T-cell (primary cell): ENCODE results near the gene TFF2. TPM values are rescaled to one million over a fixed set of nuclear protein-coding genes. Genes with fewer than 3 reads are reported as not detected.

Experiments used
- ATAC-seq, 4 experiments: fragments of 200-7000 bp in 3 of 4; fragments of 150-1000 bp in 1 of 4; cut with Tn5 transposase; replicated peaks in 1 of 4; 1 replicate in 3 of 4; 2 replicates in 1 of 4; pipeline ENCODE4 v1.10.0; 2021; ENCODE audit warnings: moderate library complexity in 3 of 4, mild to moderate bottlenecking in 2 of 4, moderate number of reproducible peaks in 1 of 4
- CTCF ChIA-PET, 2 donors: fragments of 300-600 bp; sonication (Branson Sonifier 250); formaldehyde crosslinking; loops; one replicate each; lab custom pipeline; 2022; ENCODE audit warnings: antibody characterized with exemption in 2 of 2; lab: Charles Lee
- POLR2A ChIA-PET, 2 donors: fragments of 300-600 bp; sonication (Branson Sonifier 250); formaldehyde crosslinking; loops; one replicate each; lab custom pipeline; 2022; ENCODE audit warnings: antibody characterized with exemption in 2 of 2; lab: Charles Lee
- DNase-seq, 35 experiments: peaks; one replicate each; pipeline versions ENCODE4 v3.0.0 to v3.0.0-alpha.2; 2013 to 2023
- H3K27ac ChIP-seq: one replicate; pipeline ENCODE4 v1.5.1; 2013; ENCODE audit warnings: low read length
- H3K27me3 ChIP-seq, 2 experiments: replicated peaks in 1 of 2; 1 replicate in 1 of 2; 2 replicates in 1 of 2; pipeline versions ENCODE4 v1.6.1 to v1.7.0; 2013; ENCODE audit warnings: low read length in 1 of 2, mixed read lengths in 1 of 2; ENCODE audit not compliant: control insufficient read depth in 2 of 2, insufficient read depth in 2 of 2; ENCODE audit errors: extremely low read depth in 1 of 2
- H3K36me3 ChIP-seq, 2 donors: 1 replicate in 1 of 2; 2 replicates in 1 of 2; pipeline versions ENCODE4 v1.6.1 to v1.7.0; 2013; ENCODE audit warnings: low read length in 1 of 2; ENCODE audit not compliant: control insufficient read depth in 2 of 2, insufficient read depth in 1 of 2; ENCODE audit errors: extremely low read depth in 1 of 2
- H3K4me1 ChIP-seq, 2 experiments: 1 replicate in 1 of 2; 2 replicates in 1 of 2; pipeline versions ENCODE4 v1.6.1 to v1.7.0; 2013; ENCODE audit warnings: low read length in 2 of 2, mixed read lengths in 1 of 2; ENCODE audit not compliant: insufficient read depth in 2 of 2, control insufficient read depth in 1 of 2; ENCODE audit errors: extremely low read depth in 1 of 2
- H3K4me3 ChIP-seq, 2 donors: 1 replicate in 1 of 2; 2 replicates in 1 of 2; pipeline versions ENCODE4 v1.5.1 to v1.7.0; 2013; ENCODE audit warnings: mild to moderate bottlenecking in 2 of 2, low read length in 1 of 2, moderate library complexity in 1 of 2; ENCODE audit not compliant: control insufficient read depth in 1 of 2; ENCODE audit errors: extremely low read depth in 1 of 2
- H3K9me3 ChIP-seq: 2 replicates; pipeline ENCODE4 v1.7.0; 2013
- H3K27ac Mint-ChIP-seq, 2 donors: one replicate each; pipeline ENCODE4 v1.8.0; 2020 to 2021; ENCODE audit warnings: mild to moderate bottlenecking in 2 of 2, mixed read lengths in 2 of 2
- H3K27me3 Mint-ChIP-seq, 2 donors: one replicate each; pipeline ENCODE4 v1.8.0; 2021 to 2022; ENCODE audit warnings: mixed read lengths in 2 of 2
- H3K36me3 Mint-ChIP-seq: one replicate; pipeline ENCODE4 v1.8.0; 2021; ENCODE audit warnings: mixed read lengths
- H3K4me1 Mint-ChIP-seq, 3 donors: one replicate each; pipeline ENCODE4 v1.8.0; 2020 to 2022; ENCODE audit warnings: mixed read lengths in 3 of 3, mild to moderate bottlenecking in 1 of 3
- H3K4me3 Mint-ChIP-seq, 3 donors: one replicate each; pipeline ENCODE4 v1.8.0; 2020 to 2022; ENCODE audit warnings: mild to moderate bottlenecking in 3 of 3, mixed read lengths in 3 of 3, moderate library complexity in 3 of 3
- H3K9me3 Mint-ChIP-seq, 3 donors: one replicate each; pipeline ENCODE4 v1.8.0; 2020 to 2022; ENCODE audit warnings: mixed read lengths in 3 of 3
- WGBS: methylation state at CpG from one replicate; pipeline ENCODE4 v1.1.5; 2013; ENCODE audit warnings: missing lambda C conversion rate; ENCODE audit not compliant: insufficient coverage; 5-methylcytosine and 5-hydroxymethylcytosine counted together
- total RNA-seq, 35 experiments: library from RNA in 6 of 35; stranded (reverse) in 6 of 35; fragments of 120-200 nt in 1 of 35; gene quantifications; one replicate each; pipeline versions ENCODE4 v1.2.1 to v1.2.4 and lab custom pipeline; 2013 to 2026

TFF2 gene
- total RNA-seq, 5 donors from 2014 or later (not counting 1 experiment from before 2014, with no cell fraction given) = 0.38 TPM; not detected in 4

DNA sequence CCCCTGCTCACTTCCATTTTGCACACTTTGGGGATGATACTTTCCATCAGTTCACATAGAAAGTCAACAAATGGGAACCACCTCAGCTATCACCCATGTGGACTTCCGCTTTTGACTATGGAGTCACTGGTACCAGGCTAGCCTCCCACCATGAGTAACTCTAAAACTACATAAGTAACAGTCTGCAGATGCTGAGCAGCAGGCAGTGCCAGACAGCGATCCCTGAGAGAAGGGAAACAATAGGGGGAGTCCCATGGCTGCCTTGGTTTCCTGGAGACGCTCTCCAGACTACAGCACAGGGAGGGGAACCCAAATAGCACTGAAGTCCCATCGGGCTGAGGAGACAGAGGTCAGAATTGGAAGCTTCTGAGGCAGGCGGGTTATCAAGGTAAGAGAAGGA, 2.8 kb upstream of the TFF2 start:
- Mint-ChIP-seq H3K9me3 (peaks cover 4 to 20% (median 14%) of the 10 kb centered on the region in 3 donors), H3K4me1 (no peaks in the 10 kb centered on the region), H3K27ac (no peak overlapping the region), H3K4me3 (no peak overlapping the region), H3K36me3 (peaks cover 5% of the 10 kb centered on the region), H3K27me3 (peaks cover 0 to 4% of the 10 kb centered on the region in 2 donors)
- ATAC-seq (no peak), DNase-seq (no peak)
- POLR2A ChIA-PET = interaction anchor here in 1 of 2 donors (0.5 to 0.7 kb wide), 2 partner anchors 171 to 616 kb away, joined by 3 to 4 read pairs; no protein-coding TSS in a partner anchor
- WGBS = 87% methylated on average over 3 of the region's 5 CpGs
- CTCF ChIA-PET = interaction anchor here in 1 of 2 donors (1.0 kb wide), 1 partner anchor 88 kb away, joined by 6 read pairs; no protein-coding TSS in a partner anchor
- Histone ChIP-seq H3K9me3 (no peaks in the 10 kb centered on the region), H3K4me3 (no peak overlapping the region), H3K4me1 (no peaks in the 10 kb centered on the region), H3K27ac (no peak overlapping the region), H3K27me3 (peaks cover 0 to 15% of the 10 kb centered on the region in 2 experiments), H3K36me3 (no peaks in the 10 kb centered on the region)

GRCh38 chr21:42352441-42353095, 1.8 kb upstream of the TFF2 start:
- POLR2A ChIA-PET = no interaction called here

DNA sequence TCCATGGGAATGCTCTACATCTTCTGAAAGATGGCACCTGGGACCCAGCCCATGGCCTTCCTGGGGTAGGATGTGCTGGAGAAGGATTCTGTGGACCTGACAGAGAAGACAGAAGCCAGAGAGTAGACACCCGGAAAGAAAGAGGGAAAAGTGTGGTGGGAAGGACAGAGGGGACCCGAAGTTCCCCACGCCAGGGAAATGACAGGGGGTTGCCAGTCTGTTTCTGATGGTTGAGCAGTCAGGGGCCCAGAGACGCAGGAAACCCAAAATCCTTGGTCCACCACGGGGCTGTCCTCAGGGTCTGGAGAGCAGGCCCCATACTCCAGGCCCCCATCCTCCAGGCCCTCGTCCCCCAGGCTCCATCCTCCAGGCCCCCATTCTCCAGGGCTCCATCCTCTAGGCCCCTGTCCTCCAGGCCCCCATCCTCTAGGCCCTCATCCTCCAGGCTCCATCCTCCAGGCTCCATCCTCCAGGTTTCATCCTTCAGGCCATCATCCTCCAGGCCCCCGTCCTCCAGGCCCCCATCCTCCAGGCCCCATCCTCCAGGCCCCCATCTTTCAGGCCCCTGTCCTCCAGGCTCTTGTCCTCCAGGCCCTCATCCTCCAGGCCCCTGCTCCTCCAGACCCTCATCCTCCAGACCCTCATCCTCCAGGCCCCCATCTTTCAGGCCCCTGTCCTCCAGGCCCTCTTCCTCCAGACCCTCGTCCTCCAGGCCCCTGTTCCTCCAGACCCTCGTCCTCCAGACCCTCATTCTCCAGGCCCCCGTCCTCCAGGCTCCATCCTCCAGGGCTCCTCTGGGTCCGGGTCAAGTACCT, 1.0 kb upstream of the TFF2 start:
- Histone ChIP-seq H3K4me1 (no peaks in the 10 kb centered on the region), H3K27me3 (peaks cover 0 to 17% of the 10 kb centered on the region in 2 experiments), H3K36me3 (no peaks in the 10 kb centered on the region), H3K27ac (no peak overlapping the region), H3K9me3 (no peaks in the 10 kb centered on the region), H3K4me3 (no peak overlapping the region)
- ATAC-seq = no peak
- ChIA-PET CTCF (no interaction called here), POLR2A (no interaction called here)
- peaks cover 4 to 19% (median 11%) of the 10 kb centered on the region in 3 donors for H3K9me3 Mint-ChIP-seq
- H3K27ac Mint-ChIP-seq = no peak overlapping the region
- H3K36me3 Mint-ChIP-seq = peaks cover 5% of the 10 kb centered on the region
- 78% methylated on average over 9 of the region's 11 CpGs for WGBS
- no peak for DNase-seq
- peaks cover 0 to 4% of the 10 kb centered on the region in 2 donors for H3K27me3 Mint-ChIP-seq
- no peak overlapping the region for H3K4me3 Mint-ChIP-seq
- H3K4me1 Mint-ChIP-seq = no peaks in the 10 kb centered on the region

More at GRCh38 chr21:42352441-42353095, 1.8 kb upstream of the TFF2 start:
- Mint-ChIP-seq H3K27me3 (peaks cover 0 to 4% of the 10 kb centered on the region in 2 donors), H3K27ac (no peak overlapping the region), H3K4me3 (no peak overlapping the region), H3K4me1 (no peaks in the 10 kb centered on the region), H3K9me3 (peaks cover 4 to 20% (median 14%) of the 10 kb centered on the region in 3 donors), H3K36me3 (peaks cover 5% of the 10 kb centered on the region)
- CTCF ChIA-PET = no interaction called here
- Histone ChIP-seq H3K4me1 (no peaks in the 10 kb centered on the region), H3K27me3 (peaks cover 0 to 15% of the 10 kb centered on the region in 2 experiments), H3K27ac (no peak overlapping the region), H3K9me3 (no peaks in the 10 kb centered on the region), H3K4me3 (no peak overlapping the region), H3K36me3 (no peaks in the 10 kb centered on the region)
- 93% methylated on average over 13 of the region's 14 CpGs for WGBS
- DNase-seq (no peak), ATAC-seq (no peak)

- 84% methylated on average over 4 of the region's 11 CpGs for WGBS
- H3K27ac ChIP-seq = no peak overlapping the region
- Mint-ChIP-seq H3K36me3 (peaks cover 2% of the 10 kb centered on the region), H3K9me3 (peaks cover 4 to 10% (median 6%) of the 10 kb centered on the region in 3 donors), H3K27me3 (peaks cover 0 to 4% of the 10 kb centered on the region in 2 donors), H3K27ac (peak overlapping the region in 1 of 2 donors; percentile 52), H3K4me1 (no peaks in the 10 kb centered on the region), H3K4me3 (no peak overlapping the region)
- peaks cover 0 to 14% of the 10 kb centered on the region in 2 experiments for H3K27me3 ChIP-seq
- no peak for ATAC-seq
- H3K9me3 ChIP-seq = no peaks in the 10 kb centered on the region
- H3K4me3 ChIP-seq = no peak overlapping the region
- ChIA-PET POLR2A (no interaction called here), CTCF (no interaction called here)
- no peaks in the 10 kb centered on the region for H3K36me3 ChIP-seq
- DNase-seq = no peak
- H3K4me1 ChIP-seq = no peaks in the 10 kb centered on the region
These were observed 380 bp downstream of the TFF2 start for GRCh38 chr21:42350318-42350910.

- no peak overlapping the region for H3K4me3 Mint-ChIP-seq
- peaks cover 0 to 4% of the 10 kb centered on the region in 2 donors for H3K27me3 Mint-ChIP-seq
- WGBS = 88% methylated on average over 6 of the region's 14 CpGs
- H3K9me3 ChIP-seq = no peaks in the 10 kb centered on the region
- H3K36me3 ChIP-seq = no peaks in the 10 kb centered on the region
- H3K4me1 Mint-ChIP-seq = no peaks in the 10 kb centered on the region
- H3K4me1 ChIP-seq = no peaks in the 10 kb centered on the region
- ChIA-PET CTCF (no interaction called here), POLR2A (no interaction called here)
- H3K27ac Mint-ChIP-seq = no peak overlapping the region
- peaks cover 4 to 6% (median 4%) of the 10 kb centered on the region in 3 donors for H3K9me3 Mint-ChIP-seq
- H3K4me3 ChIP-seq = no peak overlapping the region
- no peak overlapping the region for H3K27ac ChIP-seq
- no peak for DNase-seq
- peaks cover 0 to 14% of the 10 kb centered on the region in 2 experiments for H3K27me3 ChIP-seq
- no peaks in the 10 kb centered on the region for H3K36me3 Mint-ChIP-seq
- no peak for ATAC-seq
These were observed 1.1 kb downstream of the TFF2 start for GRCh38 chr21:42349420-42350317.
